NOMO-1 treated with dmso at 0.1 percent for 144 hours (cell line): ENCODE data around the gene PPP1R11.
A peak's percentile ranks its signal among the peaks of the same experiment; 100 is the strongest.

ENCODE experiments used
- DNase-seq: peaks from one replicate; lab custom pipeline; 2025; ENCODE audit not compliant: unreplicated experiment; lab: John Stamatoyannopoulos, UW

PPP1R11 gene

GRCh38 chr6:30061092-30061857 is 5.7 kb upstream of the PPP1R11 start, which contains the start of gene POLR1H:
Gene POLR1H, plus strand, starts transcription at chr6:30061265. Its CDS starts 260 bp downstream, at chr6:30061525.
- DNase-seq: peak; percentile 91

GRCh38 chr6:30061858-30062458 is 5.0 kb upstream of the PPP1R11 start:
- DNase-seq: no peak

GRCh38 chr6:30062471-30063178 is 4.4 kb upstream of the PPP1R11 start:
- DNase-seq: no peak

DNA sequence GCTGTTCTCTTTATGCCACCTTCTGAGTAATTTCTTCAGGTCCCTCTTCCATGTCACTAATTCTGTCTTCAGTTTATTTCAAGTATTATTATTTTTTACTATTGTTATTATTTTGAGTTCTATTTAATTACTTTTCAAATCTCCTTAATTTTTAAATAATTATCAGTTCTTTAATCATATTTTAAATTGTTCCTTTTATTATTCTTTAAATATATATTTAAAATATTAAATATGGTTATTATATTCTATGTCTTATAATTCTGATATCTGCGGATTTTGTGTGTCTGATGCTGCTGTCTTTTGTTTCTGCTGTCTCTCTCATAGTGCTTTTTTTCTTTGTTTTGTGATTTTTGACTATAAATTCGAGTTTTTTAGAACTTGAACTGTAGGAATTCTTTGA is 3.7 kb upstream of the PPP1R11 start:
- no peak for DNase-seq

- no peak for DNase-seq
Observed at GRCh38 chr6:30066082-30066481, 916 bp upstream of the PPP1R11 start.

- no peak for DNase-seq
Observed at GRCh38 chr6:30067460-30068139, 602 bp downstream of the PPP1R11 start.

DNA sequence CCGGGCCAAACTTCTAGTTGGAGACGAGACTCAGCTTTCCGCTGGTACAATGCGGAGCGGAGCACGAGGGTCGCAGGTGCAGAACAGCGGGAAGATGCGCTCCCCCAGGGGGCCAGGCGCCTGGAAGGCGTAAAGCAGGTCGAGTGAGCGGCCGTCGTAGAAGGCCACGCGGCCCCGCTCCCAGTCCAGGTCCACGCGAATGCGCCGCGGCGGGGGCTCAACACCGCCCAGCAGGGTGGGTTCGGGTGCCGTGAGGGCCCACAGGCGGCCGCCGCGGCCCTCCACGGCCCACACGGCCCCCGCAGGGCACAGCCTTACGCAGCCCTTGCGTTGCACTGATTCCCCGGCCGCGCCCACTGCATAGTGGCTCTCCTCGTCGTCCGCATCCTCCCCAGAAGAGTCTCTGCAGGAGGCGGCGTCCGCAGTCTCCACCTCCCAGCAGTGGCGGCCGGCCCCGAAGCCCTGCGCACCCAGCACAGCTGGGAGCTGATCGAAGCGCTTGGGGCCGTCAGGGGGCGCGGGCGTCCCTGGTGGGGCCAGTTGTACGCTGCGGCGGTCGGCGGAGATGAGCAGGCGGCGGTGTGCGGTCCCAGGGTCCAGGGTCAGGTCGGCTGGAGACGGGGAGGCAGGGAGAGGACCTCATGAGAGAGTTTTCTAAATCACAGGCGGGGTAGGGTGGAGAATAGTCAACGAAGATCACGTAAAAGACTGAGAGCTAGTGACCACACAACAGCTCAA is 4.3 kb downstream of the PPP1R11 start:
- no peak for DNase-seq

DNA sequence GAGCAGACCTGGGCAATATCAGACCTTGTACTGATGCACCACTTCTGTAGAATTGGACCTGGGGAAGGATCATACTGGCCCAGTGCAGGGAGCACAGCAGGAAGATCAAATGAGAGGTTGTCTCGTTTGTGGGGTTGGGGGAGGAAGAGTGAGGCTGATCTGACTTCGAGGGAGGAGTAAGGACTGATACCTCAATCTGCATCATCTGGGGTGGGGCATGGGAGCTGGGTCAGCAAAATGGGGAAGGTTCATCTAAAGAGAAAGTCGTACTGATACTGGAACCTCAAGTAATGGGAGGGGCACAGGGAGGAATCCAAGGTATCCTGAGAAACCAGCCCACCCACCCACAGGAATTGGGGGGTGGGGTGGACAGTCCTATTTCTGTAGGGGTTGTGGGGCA is 4.9 kb downstream of the PPP1R11 start:
- no peak for DNase-seq

- no peak for DNase-seq
Observed at GRCh38 chr6:30073489-30074235, 6.7 kb downstream of the PPP1R11 start.

GRCh38 chr6:30074331-30075093 is 7.5 kb downstream of the PPP1R11 start:
- DNase-seq: no peak

DNA sequence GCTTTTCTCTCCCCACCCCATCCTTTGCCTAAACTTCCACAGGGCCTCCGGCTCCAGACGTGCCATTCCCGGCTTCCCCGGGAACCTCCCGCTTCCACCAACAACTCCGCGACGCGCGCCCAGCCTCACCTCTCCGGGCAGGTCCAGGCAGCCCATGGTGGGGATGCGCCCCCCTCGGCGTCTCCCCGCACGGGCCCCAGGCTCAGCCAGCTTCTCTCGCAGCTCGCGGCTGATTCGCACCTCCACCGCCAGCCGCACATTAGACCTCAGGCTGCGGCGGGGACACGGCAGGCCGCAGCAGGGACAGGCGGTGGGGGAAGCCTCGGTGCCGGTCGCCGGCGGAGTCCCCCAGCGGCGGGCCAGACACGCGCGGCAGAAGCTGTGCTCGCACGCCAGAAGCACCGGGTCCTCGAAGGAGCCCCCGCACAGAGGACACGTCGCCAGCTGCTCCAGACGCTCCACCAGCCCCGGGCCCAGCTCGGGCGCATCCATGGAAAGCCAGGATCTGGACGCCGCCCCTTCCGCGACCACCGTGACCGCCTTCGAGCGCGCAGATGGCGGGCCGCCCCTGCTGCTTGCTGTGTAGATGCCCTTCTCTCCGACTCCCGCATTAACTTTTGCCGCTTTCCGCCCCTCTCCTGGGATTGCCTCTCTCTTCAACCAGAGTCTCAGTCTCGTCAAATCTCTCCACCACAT is 8.2 kb downstream of the PPP1R11 start, which contains the start of gene RNF39:
Gene RNF39, minus strand, starts transcription at position 676 of the 696 bp plus-strand sequence. Its CDS starts 184 bp downstream, at position 492.
- DNase-seq: no peak

DNA sequence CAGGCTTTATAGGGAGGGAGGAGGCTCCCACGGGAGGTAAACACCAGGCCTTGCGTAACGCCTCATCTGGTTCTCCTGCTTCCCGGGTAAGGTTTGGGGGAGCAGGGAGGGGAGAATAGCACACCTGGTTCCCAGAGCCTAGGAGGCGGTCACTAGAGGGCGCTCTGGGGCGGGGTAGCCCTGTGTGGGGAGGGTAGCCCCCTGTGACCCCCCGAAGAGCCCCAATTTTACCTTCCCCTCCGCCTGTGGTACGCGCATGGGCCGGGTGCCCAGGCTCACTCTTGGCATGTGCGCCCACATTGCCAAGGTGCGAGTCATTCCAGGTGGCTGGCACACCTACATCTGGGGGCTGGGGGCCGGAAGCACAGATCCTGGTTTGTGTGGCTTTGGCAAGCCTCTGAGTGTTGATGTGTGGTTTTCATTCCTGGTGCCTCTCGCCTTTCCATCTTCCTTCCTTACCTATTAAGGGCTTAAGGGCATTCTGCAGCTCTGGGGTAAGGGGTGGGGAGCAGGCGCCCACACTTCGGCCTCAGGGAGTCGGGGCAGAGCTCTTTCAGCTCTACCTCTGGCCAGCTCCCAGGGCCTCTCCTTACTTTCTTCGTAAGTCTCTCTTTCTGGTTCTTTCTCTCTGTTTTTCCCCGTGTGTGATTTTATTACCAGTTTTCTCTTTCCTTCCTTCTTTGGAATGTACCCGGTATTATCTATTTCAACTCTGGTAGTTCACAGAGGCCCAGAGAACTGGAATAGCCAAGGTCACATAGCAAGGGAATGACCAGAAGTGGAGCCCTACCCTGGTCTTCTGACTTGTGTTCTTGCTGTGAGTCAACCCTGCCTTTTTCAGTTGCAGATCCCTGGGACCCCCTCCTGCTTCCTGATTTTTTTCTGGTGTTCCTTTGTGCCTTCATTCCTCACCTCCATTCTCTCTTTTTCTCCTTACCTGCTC is 9.1 kb downstream of the PPP1R11 start:
- DNase-seq: no peak

DNA sequence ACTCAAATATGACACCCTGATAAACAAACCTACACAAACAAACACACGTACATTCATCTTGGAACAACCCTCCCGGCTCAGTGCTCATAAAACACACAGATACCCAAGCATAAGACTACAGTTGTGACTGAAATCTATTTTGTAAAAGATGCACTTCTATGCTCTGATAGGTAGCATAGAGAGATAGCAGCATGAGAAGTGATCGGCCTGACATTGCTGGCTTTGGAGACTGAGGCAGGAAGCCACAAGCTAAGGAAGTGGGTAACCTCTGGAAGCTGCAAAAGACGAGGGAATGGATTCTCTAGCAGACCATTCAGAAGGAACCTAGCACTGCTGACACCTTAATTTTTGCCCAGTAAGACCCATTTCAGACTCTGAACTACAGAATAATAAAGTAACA is 10.2 kb downstream of the PPP1R11 start:
- no peak for DNase-seq

GRCh38 chr6:30087876-30088275 is 20.9 kb downstream of the PPP1R11 start:
- DNase-seq: no peak

GRCh38 chr6:30091577-30092381 is 24.8 kb downstream of the PPP1R11 start:
- no peak for DNase-seq

DNA sequence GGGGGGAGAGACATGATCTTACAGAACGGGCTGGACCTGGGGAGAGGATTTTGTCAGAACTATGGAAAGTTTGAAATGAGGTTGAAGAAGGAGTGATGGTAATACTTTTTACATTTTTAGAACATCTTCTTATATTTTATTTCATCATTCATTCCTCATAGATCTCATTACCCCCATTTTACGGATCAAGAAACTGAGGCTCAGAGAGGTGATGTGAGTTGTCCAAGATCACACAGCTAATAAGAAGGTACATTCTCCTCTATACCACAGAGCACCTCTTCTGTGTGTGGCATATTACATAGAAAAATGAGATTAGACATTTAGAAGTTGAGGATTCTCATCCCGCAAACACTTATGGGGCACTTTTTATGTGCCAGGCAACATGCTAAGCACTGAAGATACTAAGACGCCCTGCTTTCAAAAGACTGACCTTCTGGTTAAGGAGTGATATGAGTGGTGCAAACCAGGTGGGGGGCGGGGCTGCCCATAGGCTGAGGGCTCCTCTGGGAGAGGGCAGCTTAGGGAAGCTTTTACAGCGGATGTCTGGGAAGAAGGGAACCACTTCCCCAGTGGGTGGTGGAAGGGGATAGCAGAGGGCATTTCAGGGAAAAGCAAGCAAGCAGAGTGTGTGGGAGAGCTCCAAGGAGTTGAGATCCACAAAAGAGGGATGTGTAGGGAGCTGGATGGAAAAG is 26.0 kb downstream of the PPP1R11 start:
- no peak for DNase-seq
